Right hindlimb (tissue), 1 donor: ENCODE results near the gene OLFM1.
"Not testable (repeated sequence)": the region's sequence is repeated elsewhere in the genome, so short reads cannot be mapped to it uniquely, and the experiment has no call there.

Experiments
- DNase-seq: peaks from one replicate; pipeline ENCODE4 v3.0.0-alpha.2; 2018

OLFM1 gene

GRCh38 chr9:135156525-135157510 is 69.3 kb downstream of the OLFM1 start:
- peak; percentile 64 for DNase-seq

- no peak for DNase-seq
These were observed 70.5 kb downstream of the OLFM1 start for GRCh38 chr9:135157856-135158563.

- DNase-seq: no peak
These were observed 71.1 kb downstream of the OLFM1 start for GRCh38 chr9:135158564-135158937.

GRCh38 chr9:135159801-135160200 is 72.3 kb downstream of the OLFM1 start:
- DNase-seq: no peak

- DNase-seq: no peak
These were observed 73.4 kb downstream of the OLFM1 start for GRCh38 chr9:135160862-135161261.

GRCh38 chr9:135162599-135162998 is 75.1 kb downstream of the OLFM1 start:
- DNase-seq: not testable (repeated sequence)

GRCh38 chr9:135163023-135163780 is 75.7 kb downstream of the OLFM1 start:
- no peak for DNase-seq

GRCh38 chr9:135164036-135164435 is 76.6 kb downstream of the OLFM1 start:
- DNase-seq: no peak

GRCh38 chr9:135165003-135165711 is 77.7 kb downstream of the OLFM1 start:
- no peak for DNase-seq

- DNase-seq: no peak
These were observed 78.5 kb downstream of the OLFM1 start for GRCh38 chr9:135165756-135166519.

GRCh38 chr9:135166565-135166964 is 79.1 kb downstream of the OLFM1 start:
- no peak for DNase-seq

GRCh38 chr9:135167356-135167755 is 79.9 kb downstream of the OLFM1 start:
- DNase-seq: no peak

- no peak for DNase-seq
These were observed 80.6 kb downstream of the OLFM1 start for GRCh38 chr9:135167849-135168655.

- no peak for DNase-seq
These were observed 82.3 kb downstream of the OLFM1 start for GRCh38 chr9:135169709-135170226.

GRCh38 chr9:135170535-135170934 is 83.1 kb downstream of the OLFM1 start:
- DNase-seq: no peak
